ENCODE measurements around the gene CADPS2.

The CADPS2 gene

GRCh38 chr7:122672536-122672935 lies 213.7 kb downstream of the CADPS2 start:
- TF ChIP-seq GABPA (IDR thresholded peaks at IDR 0.05; ENCODE audit: low read depth) (no peak), REST (IDR thresholded peaks at IDR 0.05; ENCODE audit: insufficient replicate concordance, low read depth) (no peak), POLR2AphosphoS5 (IDR thresholded peaks at IDR 0.05; ENCODE audit: low read depth) (no peak), CTCF (IDR thresholded peaks at IDR 0.05; ENCODE audit: insufficient read depth, low read length) (no peak), SPI1 (IDR thresholded peaks at IDR 0.05; ENCODE audit: borderline replicate concordance, low read depth) (no peak)
- no peak overlapping the region for H3K4me3 ChIP-seq (replicated peaks; ENCODE audit: insufficient read depth, low read length)

GRCh38 chr7:122663733-122664132 lies 222.5 kb downstream of the CADPS2 start:
- DNase-seq (ENCODE audit: low read depth in 1 of 2, low spot score in 1 of 2), result no peak
- TF ChIP-seq SPI1 (IDR thresholded peaks at IDR 0.05; ENCODE audit: borderline replicate concordance, low read depth), result no peak
- TF ChIP-seq GABPA (IDR thresholded peaks at IDR 0.05; ENCODE audit: low read depth), result no peak
- TF ChIP-seq POLR2AphosphoS5 (IDR thresholded peaks at IDR 0.05; ENCODE audit: low read depth), result no peak
- TF ChIP-seq CTCF (IDR thresholded peaks at IDR 0.05; ENCODE audit: insufficient read depth, low read length), result no peak
- TF ChIP-seq REST (IDR thresholded peaks at IDR 0.05; ENCODE audit: insufficient replicate concordance, low read depth), result no peak
- Histone ChIP-seq H3K27me3 (ENCODE audit: insufficient read depth, poor library complexity, severe bottlenecking) (no peaks in the 10 kb centered on the region), H3K4me3 (replicated peaks; ENCODE audit: insufficient read depth, low read length) (no peak overlapping the region), H3K27ac (replicated peaks) (no peak overlapping the region)

More at GRCh38 chr7:122672536-122672935, 213.7 kb downstream of the CADPS2 start:
- DNase-seq (ENCODE audit: low read depth in 1 of 2, low spot score in 1 of 2), result no peak
- Histone ChIP-seq H3K27me3 (ENCODE audit: insufficient read depth, poor library complexity, severe bottlenecking) (no peaks in the 10 kb centered on the region), H3K27ac (replicated peaks) (no peak overlapping the region)

- Histone ChIP-seq H3K4me3 (replicated peaks; ENCODE audit: insufficient read depth, low read length) (no peak overlapping the region), H3K27me3 (ENCODE audit: insufficient read depth, poor library complexity, severe bottlenecking) (no peaks in the 10 kb centered on the region), H3K27ac (replicated peaks) (no peak overlapping the region)
- TF ChIP-seq POLR2AphosphoS5 (IDR thresholded peaks at IDR 0.05; ENCODE audit: low read depth) (no peak), GABPA (IDR thresholded peaks at IDR 0.05; ENCODE audit: low read depth) (no peak), REST (IDR thresholded peaks at IDR 0.05; ENCODE audit: insufficient replicate concordance, low read depth) (no peak), SPI1 (IDR thresholded peaks at IDR 0.05; ENCODE audit: borderline replicate concordance, low read depth) (no peak), CTCF (IDR thresholded peaks at IDR 0.05; ENCODE audit: insufficient read depth, low read length) (no peak)
- DNase-seq (ENCODE audit: low read depth in 1 of 2, low spot score in 1 of 2), result no peak
These were observed 227.4 kb downstream of the CADPS2 start for GRCh38 chr7:122658856-122659255.

Measured in HL-60 (cell line).